SK-N-MC (cell line): ENCODE measurements around the gene TMEM115.

Experiments
- DNase-seq: peaks from one replicate; pipeline ENCODE4 v3.0.0-alpha.2; 2011; ENCODE audit warnings: low read depth, low spot score
- H3K27ac ChIP-seq: fragments of 200-600 bp; sonication (generic); 2 replicates; pipeline ENCODE4 v1.5.1; 2016; ENCODE audit warnings: mixed run types
- H3K36me3 ChIP-seq: fragments of 200-600 bp; sonication (generic); 2 replicates; pipeline ENCODE4 v1.6.1; 2017; ENCODE audit warnings: antibody characterized with exemption, low read length, mixed read lengths; ENCODE audit not compliant: insufficient read depth
- H3K4me3 ChIP-seq: fragments of 200-600 bp; sonication (generic); 2 replicates; pipeline ENCODE4 v1.5.1; 2016
- H3K9ac ChIP-seq: fragments of 200-600 bp; sonication (generic); 2 replicates; pipeline ENCODE4 v1.8.0; 2017; ENCODE audit warnings: mixed run types, mixed read lengths; ENCODE audit not compliant: insufficient read length
- H3K9me3 ChIP-seq: fragments of 200-600 bp; sonication (generic); 2 replicates; pipeline ENCODE4 v1.6.1; 2017; ENCODE audit warnings: low read depth, mild to moderate bottlenecking, antibody characterized with exemption, low read length, moderate library complexity, mixed read lengths
- EZH2 ChIP-seq: fragments of 200-600 bp; sonication (generic); IDR thresholded peaks from one replicate; pipeline ENCODE4 v1.6.1; 2017; ENCODE audit warnings: antibody characterized with exemption
- FOXP2 ChIP-seq: optimal IDR thresholded peaks from 2 replicates; pipeline ENCODE3; 2011; ENCODE audit warnings: mild to moderate bottlenecking, moderate library complexity; ENCODE audit not compliant: insufficient read depth; ENCODE audit errors: extremely low read length, control extremely low read depth
- POLR2AphosphoS5 ChIP-seq: IDR thresholded peaks from 2 replicates; pipeline ENCODE4 v1.6.1; 2012; ENCODE audit warnings: mild to moderate bottlenecking, low read depth, low read length, borderline replicate concordance

Gene TMEM115

DNA sequence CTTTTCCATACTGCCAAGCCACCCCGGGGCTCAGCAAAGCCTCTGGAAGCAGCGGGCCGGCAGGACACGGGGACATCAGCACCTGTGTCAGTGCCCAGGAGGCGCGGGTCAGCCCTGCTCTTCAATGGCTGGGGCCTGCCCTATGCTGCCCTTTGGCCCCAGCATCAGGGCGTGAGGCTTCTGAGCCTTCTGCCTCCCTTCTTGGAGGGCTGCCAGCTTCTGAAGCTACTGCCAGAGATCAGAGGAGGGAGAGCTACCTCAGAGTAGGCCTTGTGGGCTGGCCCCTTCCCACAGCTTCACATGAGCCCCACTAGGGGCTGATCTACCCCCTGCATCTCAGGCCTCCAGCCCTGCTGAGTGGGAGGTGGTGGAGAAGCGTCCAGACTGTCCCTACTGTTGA, 13.0 kb upstream of the TMEM115 start:
- DNase-seq: no peak
- H3K27ac ChIP-seq: no peak overlapping the region
- TF ChIP-seq EZH2 (no peak), POLR2AphosphoS5 (no peak), FOXP2 (no peak)
- no peaks in the 10 kb centered on the region for H3K36me3 ChIP-seq
- no peak overlapping the region for H3K9ac ChIP-seq
- no peaks in the 10 kb centered on the region for H3K9me3 ChIP-seq
- no peak overlapping the region for H3K4me3 ChIP-seq

DNA sequence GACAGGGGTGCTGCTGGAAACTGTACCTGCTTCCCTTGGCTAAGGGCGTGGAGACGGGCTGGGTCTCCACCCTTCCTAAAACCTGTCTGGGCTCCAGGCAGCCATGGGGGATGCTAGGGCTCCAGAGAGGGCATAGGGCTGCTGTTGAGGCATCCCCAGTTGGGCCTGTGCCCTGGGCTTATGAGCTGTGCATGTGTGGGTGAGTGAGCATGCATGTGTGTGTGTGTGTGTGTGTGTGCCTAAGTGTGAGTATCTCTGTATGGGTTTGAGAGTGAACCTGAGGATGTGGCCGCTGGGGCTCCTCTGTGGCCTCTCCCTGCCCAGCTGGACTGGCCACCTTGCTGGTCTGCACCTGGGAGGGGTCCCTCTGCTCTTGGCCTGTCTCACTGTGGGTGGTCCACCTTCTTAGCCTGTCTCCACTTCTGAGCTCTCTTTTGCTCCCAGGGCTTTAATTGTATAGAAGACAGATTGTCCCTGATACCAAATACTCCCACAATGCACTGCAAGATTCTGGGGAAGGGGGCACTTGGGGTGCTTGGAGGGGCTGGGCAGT, 11.9 kb upstream of the TMEM115 start:
- no peak for TF ChIP-seq POLR2AphosphoS5
- no peak for TF ChIP-seq FOXP2
- no peak for TF ChIP-seq EZH2
- Histone ChIP-seq H3K27ac (no peak overlapping the region; the same call in 1 of the 2 replicates), H3K36me3 (no peaks in the 10 kb centered on the region)

DNA sequence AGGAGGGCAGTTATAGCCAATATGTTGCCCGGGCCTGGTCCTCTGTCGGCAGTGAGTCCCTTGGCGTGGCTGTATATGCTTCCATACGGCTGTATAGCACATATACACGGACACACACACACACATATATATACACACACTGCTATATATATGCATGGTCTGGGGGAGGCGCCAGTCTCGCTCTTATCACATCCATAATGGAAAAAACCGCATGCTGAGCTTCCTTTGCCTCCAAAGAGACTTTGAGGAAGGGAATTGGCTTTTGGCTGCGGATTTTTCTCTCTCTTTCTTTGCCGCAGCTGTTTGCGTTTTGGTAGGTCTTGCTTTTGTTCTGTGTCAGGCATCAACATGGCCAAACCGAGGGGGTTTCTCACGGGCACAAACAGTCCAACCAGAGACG, 11.3 kb upstream of the TMEM115 start:
- no peak overlapping the region for H3K9ac ChIP-seq
- peak overlapping the region; percentile 54; the same call in 1 of the 2 replicates for H3K27ac ChIP-seq
- no peak for TF ChIP-seq POLR2AphosphoS5
- TF ChIP-seq EZH2: no peak
- TF ChIP-seq FOXP2: no peak
- H3K4me3 ChIP-seq: no peak overlapping the region
- no peaks in the 10 kb centered on the region for H3K9me3 ChIP-seq
- H3K36me3 ChIP-seq: no peaks in the 10 kb centered on the region
- peak; percentile 42 for DNase-seq

More for the DNA sequence above, 11.9 kb upstream of the TMEM115 start:
- DNase-seq: no peak
- H3K9me3 ChIP-seq: no peaks in the 10 kb centered on the region
- H3K9ac ChIP-seq: no peak overlapping the region
- no peak overlapping the region for H3K4me3 ChIP-seq

DNA sequence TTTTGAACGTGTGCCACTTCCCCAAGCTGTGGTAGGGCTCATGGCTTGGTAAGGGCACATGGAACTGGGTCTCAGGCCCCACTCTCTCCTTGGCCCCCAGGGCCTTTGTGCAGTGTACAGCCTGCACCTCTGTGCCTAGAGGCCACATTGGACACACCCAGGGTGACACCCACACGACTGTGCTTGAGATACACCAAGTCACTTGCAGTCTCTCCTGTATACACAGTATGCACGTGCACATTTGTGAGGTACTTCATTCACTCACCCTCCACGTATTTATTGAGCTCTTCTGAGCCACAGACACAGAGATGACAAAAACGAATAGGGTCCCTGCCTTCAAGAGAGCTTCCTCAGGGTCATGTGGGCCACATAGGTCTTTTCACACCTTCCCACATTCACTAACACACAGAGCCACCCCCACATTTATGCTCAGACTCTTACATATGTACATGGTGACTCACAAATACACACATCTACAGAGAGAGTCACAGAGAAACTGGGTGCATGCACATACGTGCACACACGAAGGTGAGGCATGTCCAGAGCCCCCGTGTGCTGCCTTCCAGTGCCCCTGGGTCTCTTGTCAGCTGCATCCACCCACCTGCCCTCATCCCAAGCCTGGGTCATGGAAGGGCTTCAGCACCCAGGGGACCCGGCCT, 9.8 kb upstream of the TMEM115 start:
- TF ChIP-seq POLR2AphosphoS5: no peak
- no peak for TF ChIP-seq EZH2
- no peak for TF ChIP-seq FOXP2
- Histone ChIP-seq H3K36me3 (no peaks in the 10 kb centered on the region), H3K4me3 (no peak overlapping the region), H3K27ac (no peak overlapping the region), H3K9ac (no peak overlapping the region), H3K9me3 (no peaks in the 10 kb centered on the region)
- DNase-seq: no peak

DNA sequence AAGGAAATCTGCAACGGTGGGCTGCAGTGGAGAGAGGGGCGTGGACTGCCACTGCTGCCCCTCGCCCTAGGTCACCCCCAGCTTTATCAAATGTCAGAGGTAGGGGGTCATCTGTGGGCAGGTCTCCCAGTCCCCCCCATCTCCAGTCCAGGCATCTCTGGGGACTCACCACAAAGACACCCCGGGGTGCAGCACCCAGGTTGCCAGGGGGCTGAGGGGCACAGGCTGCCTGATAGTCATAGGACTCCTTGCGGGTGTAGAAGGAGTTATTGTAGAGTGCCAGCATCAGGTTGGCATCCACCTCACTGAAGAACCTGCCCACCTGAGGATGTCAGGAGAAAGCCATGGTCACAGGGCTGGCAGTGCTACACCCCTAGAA, 6.5 kb upstream of the TMEM115 start:
- DNase-seq: no peak
- TF ChIP-seq FOXP2: no peak
- TF ChIP-seq EZH2: no peak
- no peak for TF ChIP-seq POLR2AphosphoS5
- no peak overlapping the region for H3K27ac ChIP-seq
- no peaks in the 10 kb centered on the region for H3K36me3 ChIP-seq
- no peak overlapping the region for H3K4me3 ChIP-seq
- H3K9me3 ChIP-seq: no peaks in the 10 kb centered on the region
- H3K9ac ChIP-seq: no peak overlapping the region

DNA sequence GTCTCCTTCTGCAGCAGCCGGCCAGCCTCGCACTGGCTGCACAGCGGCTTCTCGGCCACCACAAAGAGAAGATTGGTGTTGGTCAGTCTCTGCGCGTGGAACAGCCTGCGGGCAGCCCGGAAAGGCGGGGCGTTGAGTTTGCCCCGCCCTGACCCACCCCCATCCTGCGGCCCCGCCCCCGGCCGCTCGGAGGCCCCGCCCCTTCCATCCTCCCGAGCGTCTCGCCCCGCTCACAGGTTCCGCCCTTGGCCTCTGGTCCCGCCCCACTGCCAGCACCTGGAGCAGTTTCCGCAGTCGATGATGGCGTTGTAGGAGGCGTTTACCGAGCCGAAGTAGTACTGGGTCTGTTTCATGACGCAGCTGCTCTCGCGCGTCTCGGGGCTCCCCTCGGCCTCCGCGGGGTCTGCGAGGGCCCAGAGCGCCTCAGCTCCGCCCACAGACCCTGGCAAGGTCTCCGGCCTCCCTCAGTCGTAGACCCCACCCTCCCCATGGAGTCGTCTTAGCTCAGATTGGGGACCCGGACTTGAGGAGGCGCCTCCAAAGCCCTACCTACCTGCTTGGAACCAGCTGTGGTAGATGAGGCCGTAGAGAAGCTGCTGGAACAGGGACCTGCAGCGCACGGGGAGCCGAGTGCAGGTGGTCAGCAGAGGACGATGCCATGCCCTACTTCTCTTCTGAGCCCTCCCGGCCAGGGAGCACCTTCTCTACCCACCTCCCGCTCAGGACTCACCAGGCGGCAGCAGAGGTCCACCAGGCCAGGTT, 5.9 kb upstream of the TMEM115 start:
- H3K9ac ChIP-seq: no peak overlapping the region
- TF ChIP-seq FOXP2 (no peak), EZH2 (no peak), POLR2AphosphoS5 (no peak)
- no peak overlapping the region for H3K27ac ChIP-seq
- no peaks in the 10 kb centered on the region for H3K36me3 ChIP-seq
- H3K4me3 ChIP-seq: peak overlapping the region; percentile 68
- no peak for DNase-seq
- H3K9me3 ChIP-seq: no peaks in the 10 kb centered on the region

DNA sequence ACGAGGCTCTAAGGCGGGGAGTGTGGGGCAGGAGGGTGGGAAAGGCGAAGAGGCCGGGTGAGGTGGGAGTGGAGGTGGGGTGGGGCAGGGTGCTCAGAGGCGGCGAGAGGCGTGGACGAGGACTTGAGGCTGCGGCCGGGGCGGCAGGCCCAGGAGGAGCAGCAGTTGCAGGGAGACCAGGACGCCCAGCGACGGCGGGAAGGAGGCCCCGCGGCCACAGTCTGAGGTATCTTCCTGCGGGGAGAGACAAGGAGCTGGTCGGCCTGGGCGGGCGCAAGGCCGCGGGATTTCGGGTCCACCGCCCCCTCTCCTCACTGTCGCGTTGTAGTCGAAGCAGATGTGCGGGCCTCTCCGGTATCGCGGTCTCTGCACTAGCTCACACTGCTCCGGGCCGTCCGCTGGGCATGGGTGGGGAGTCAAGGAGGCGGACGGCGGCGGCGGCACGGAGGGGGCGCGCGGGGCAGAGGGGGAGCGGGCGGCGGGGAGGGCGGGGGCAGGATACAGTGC, 5.3 kb upstream of the TMEM115 start:
- Histone ChIP-seq H3K27ac (no peak overlapping the region), H3K9me3 (no peaks in the 10 kb centered on the region), H3K36me3 (no peaks in the 10 kb centered on the region), H3K4me3 (0 out of 2 replicates have a peak overlapping the region, but pooled peaks have one; percentile 15), H3K9ac (no peak overlapping the region)
- TF ChIP-seq FOXP2: no peak
- DNase-seq: no peak

DNA sequence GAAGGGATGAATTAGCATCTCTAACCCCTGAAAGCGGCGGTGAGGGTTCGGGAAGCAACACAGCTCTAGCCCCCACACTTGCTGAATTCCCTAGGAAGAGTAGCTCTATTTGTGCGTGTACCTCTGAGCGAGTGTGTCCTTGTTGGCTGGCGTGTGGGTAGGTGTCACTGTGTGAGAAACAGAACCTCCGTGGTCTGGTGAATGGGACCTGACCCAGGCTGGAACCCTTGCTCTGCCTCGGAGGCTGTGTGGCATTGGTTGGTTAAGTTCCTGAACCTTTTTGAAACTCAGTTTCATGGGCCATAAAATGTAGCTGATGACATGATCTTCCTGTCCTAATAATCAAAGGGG, 414 bp upstream of the TMEM115 start:
- Histone ChIP-seq H3K36me3 (no peaks in the 10 kb centered on the region), H3K9ac (no peak overlapping the region), H3K27ac (no peak overlapping the region), H3K9me3 (no peaks in the 10 kb centered on the region), H3K4me3 (peak overlapping the region; percentile 48)
- TF ChIP-seq FOXP2 (no peak), EZH2 (no peak)
- no peak for DNase-seq
